Non-pigmented ciliary epithelial cell (primary cell): ENCODE data around the gene GET4.
"Not testable (repeated sequence)": the region's sequence is repeated elsewhere in the genome, so short reads cannot be mapped to it uniquely, and the experiment has no call there.

Source experiments
- DNase-seq: peaks from one replicate; pipeline ENCODE4 v3.0.0-alpha.2; 2010; ENCODE audit warnings: low read depth

Gene GET4

GRCh38 chr7:916291-916941 is 40.1 kb downstream of the GET4 start:
- DNase-seq, result no peak

- no peak for DNase-seq
Observed at GRCh38 chr7:917255-918117, 41.1 kb downstream of the GET4 start.

- no peak for DNase-seq
Observed at GRCh38 chr7:918118-918425, 41.7 kb downstream of the GET4 start.

- DNase-seq, result no peak
Observed at GRCh38 chr7:918441-919113, 42.2 kb downstream of the GET4 start.

- DNase-seq, result no peak
Observed at GRCh38 chr7:919114-919442, 42.7 kb downstream of the GET4 start.

- no peak for DNase-seq
Observed at GRCh38 chr7:919924-920341, 43.6 kb downstream of the GET4 start.

- DNase-seq, result no peak
Observed at GRCh38 chr7:920351-921070, 44.2 kb downstream of the GET4 start.

- no peak for DNase-seq
Observed at GRCh38 chr7:921071-921461, 44.7 kb downstream of the GET4 start.

- no peak for DNase-seq
Observed at GRCh38 chr7:921581-922333, 45.4 kb downstream of the GET4 start.

- DNase-seq, result no peak
Observed at GRCh38 chr7:922334-923107, 46.2 kb downstream of the GET4 start.

GRCh38 chr7:923108-924041 is 47.0 kb downstream of the GET4 start:
- DNase-seq, result no peak

GRCh38 chr7:924042-924441 is 47.7 kb downstream of the GET4 start:
- not testable (repeated sequence) for DNase-seq

- no peak for DNase-seq
Observed at GRCh38 chr7:924541-925231, 48.3 kb downstream of the GET4 start.

- DNase-seq, result no peak
Observed at GRCh38 chr7:925601-926000, 49.2 kb downstream of the GET4 start.

GRCh38 chr7:926061-927030 is 50.0 kb downstream of the GET4 start:
- DNase-seq, result no peak

- DNase-seq, result no peak
Observed at GRCh38 chr7:927031-927671, 50.8 kb downstream of the GET4 start.

GRCh38 chr7:929311-929711 is 53.0 kb downstream of the GET4 start:
- DNase-seq, result no peak
